Esophagus squamous epithelium (tissue), 5 donors: ENCODE measurements around the gene HTRA2. TPM values are rescaled to one million over a fixed set of nuclear protein-coding genes. Genes with fewer than 3 reads are reported as not detected.

Experiments used
- DNase-seq: peaks from one replicate; lab custom pipeline; 2025; lab: John Stamatoyannopoulos, UW
- H3K27ac ChIP-seq, 4 donors: fragments of 200-600 bp; sonication (generic); one replicate each; pipeline ENCODE4 v1.5.1; 2016 to 2019; ENCODE audit warnings: mild to moderate bottlenecking in 1 of 4
- H3K27me3 ChIP-seq, 4 donors: fragments of 200-600 bp; sonication (generic); 1 replicate in 3 of 4; 2 replicates in 1 of 4; pipeline versions ENCODE4 v1.5.1 to v1.6.0; 2017 to 2021; ENCODE audit warnings: antibody characterized with exemption in 1 of 4
- H3K36me3 ChIP-seq, 3 donors: fragments of 200-600 bp; sonication (generic); one replicate each; pipeline ENCODE4 v1.5.1; 2016 to 2019
- H3K4me1 ChIP-seq, 3 donors: fragments of 200-600 bp; sonication (generic); one replicate each; pipeline ENCODE4 v1.5.1; 2017 to 2019
- H3K4me3 ChIP-seq, 4 donors: fragments of 200-600 bp; sonication (generic); 1 replicate in 3 of 4; 2 replicates in 1 of 4; pipeline ENCODE4 v1.5.1; 2016 to 2019; ENCODE audit warnings: mild to moderate bottlenecking in 2 of 4, moderate library complexity in 1 of 4
- H3K9me3 ChIP-seq, 3 donors: fragments of 200-600 bp; sonication (generic); one replicate each; pipeline ENCODE4 v1.5.1; 2016 to 2019
- POLR2A ChIP-seq, 4 donors: fragments of 450-650 bp; IDR thresholded peaks; one replicate each; pipeline ENCODE4 v1.6.1; 2017; ENCODE audit warnings: antibody characterized with exemption in 4 of 4, mild to moderate bottlenecking in 4 of 4, moderate library complexity in 3 of 4
- WGBS, 2 donors: methylation state at CpG; one replicate each; pipeline ENCODE4 v1.1.5; 2018; 5-methylcytosine and 5-hydroxymethylcytosine counted together
- intact Hi-C: fragments of 100-400 bp; cut with DNase I; formaldehyde crosslinking; loops from one replicate; pipeline ENCODE4 v1.15.0; 2022
- total RNA-seq, 4 donors: library from RNA; depleted of rRNA; stranded (reverse); fragments of >200 nt; gene quantifications; one replicate each; pipeline ENCODE4 v1.1.0, GENCODE V29; 2016
- TF ChIP-seq, protein P1 (sequence below), 6 experiments: fragments of 450-650 bp in 4 of 6; fragments of 200-600 bp in 2 of 6; sonication (generic) in 2 of 6; IDR thresholded peaks; one replicate each; pipeline ENCODE4 v1.5.1; 2016 to 2019; ENCODE audit warnings: antibody characterized with exemption in 6 of 6, mild to moderate bottlenecking in 4 of 6, moderate library complexity in 4 of 6
- donor health status: DM: yes; HTN: yes; CAD: no.

HTRA2 gene
- total RNA-seq, 4 donors from 2014 or later, result 16.9 to 25.8 (median 22.0) TPM

DNA sequence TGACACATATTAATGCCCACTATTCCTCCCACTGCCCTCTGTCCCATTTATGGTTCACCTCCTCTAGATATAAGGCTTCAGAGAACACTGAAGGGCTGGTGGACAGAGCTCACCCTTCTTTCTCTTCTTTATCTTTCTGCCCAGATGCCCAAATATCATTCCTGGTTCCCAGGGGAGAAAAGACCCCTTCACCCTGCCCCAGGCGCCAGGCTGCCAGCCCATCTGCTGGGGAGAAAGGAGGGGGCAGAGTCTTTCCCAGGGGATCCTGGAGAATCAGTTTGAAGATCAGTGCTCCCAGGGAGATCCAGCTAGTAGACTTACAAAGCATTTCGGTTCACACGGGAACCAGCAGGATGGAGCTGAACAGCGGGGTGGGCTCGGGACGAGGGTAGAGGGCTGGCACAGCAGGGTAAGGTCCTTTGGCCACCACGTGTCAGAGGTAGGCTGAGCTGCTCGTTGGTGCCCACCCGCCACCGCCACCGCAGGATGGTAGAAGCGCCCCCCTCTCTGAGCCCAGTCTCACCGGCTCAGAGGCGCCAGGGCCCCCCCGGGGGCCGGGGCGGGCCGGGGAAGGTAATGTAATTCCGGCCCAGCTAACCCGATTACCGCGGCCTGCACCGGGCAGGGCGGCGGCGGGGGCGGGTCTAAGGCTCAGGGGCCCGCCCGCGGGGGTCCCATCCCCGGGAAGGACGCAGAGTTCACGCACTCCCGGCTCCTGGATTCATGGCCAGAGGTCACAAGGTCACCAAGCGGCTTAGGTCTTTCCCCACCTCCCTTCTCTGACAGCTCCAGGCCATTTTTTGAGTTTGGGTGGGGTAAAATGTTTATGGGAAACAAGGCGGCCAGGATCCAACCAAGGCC is 16.8 kb upstream of the HTRA2 start:
- intact Hi-C loops, result no loop called here
- Histone ChIP-seq H3K27ac (no peak overlapping the region), H3K27me3 (peaks cover 41 to 97% (median 48%) of the 10 kb centered on the region in 4 donors), H3K9me3 (no peaks in the 10 kb centered on the region), H3K4me1 (peaks cover 19 to 45% (median 33%) of the 10 kb centered on the region in 3 donors), H3K36me3 (no peaks in the 10 kb centered on the region), H3K4me3 (no peak overlapping the region)
- TF ChIP-seq POLR2A (IDR thresholded peaks at IDR 0.05), result no peak
- TF ChIP-seq, protein P1, sequence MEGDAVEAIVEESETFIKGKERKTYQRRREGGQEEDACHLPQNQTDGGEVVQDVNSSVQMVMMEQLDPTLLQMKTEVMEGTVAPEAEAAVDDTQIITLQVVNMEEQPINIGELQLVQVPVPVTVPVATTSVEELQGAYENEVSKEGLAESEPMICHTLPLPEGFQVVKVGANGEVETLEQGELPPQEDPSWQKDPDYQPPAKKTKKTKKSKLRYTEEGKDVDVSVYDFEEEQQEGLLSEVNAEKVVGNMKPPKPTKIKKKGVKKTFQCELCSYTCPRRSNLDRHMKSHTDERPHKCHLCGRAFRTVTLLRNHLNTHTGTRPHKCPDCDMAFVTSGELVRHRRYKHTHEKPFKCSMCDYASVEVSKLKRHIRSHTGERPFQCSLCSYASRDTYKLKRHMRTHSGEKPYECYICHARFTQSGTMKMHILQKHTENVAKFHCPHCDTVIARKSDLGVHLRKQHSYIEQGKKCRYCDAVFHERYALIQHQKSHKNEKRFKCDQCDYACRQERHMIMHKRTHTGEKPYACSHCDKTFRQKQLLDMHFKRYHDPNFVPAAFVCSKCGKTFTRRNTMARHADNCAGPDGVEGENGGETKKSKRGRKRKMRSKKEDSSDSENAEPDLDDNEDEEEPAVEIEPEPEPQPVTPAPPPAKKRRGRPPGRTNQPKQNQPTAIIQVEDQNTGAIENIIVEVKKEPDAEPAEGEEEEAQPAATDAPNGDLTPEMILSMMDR (IDR thresholded peaks at IDR 0.05), result no peak
- 8% methylated on average over 4 of the region's 36 CpGs; no CpG with 5 or more reads in 1 of the 2 donors for WGBS, 2 donors
- DNase-seq, result no peak

DNA sequence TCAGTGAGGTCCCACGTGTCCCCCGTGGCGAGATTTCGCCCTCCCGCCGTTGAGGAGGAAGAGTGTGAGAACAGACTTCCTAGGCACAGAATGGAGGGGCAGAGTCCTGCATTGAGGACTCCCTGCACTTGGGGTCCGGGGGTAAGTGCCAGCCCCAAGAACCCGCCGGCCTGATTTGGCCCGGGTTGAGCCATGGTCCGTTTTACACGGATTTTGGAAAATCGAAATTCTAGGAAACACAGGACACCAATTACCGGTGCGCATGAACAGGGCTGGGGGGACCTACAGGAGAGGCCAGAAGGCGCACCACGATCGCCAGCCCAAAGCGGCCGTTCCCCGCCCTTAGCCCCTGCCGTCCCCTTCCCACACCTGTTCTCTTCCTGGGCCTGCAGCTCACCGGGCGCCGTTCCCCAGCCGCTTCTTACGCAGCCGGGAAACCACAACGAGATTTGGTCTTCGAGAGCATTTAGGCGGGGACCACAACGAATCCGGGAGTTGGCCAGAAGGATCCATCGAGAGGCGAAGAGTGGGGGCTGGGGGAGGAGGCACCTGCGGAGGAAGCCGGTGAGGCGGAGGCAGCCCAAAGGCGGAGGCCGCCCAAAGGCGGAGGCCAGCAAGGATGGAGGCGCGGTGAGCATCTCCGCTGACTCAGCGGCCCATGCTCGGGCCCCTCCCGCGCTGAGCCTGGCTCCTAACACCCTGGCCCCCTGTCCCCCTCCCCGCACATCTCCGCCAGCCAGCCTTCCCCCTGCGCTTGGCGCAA is 15.9 kb upstream of the HTRA2 start:
- 5 to 13% methylated on average over 3 to 30 of the region's 52 CpGs for WGBS, 2 donors

GRCh38 chr2:74514368-74515270 is 15.1 kb upstream of the HTRA2 start, which contains the start of gene TLX2:
TLX2 (plus strand) TSS chr2:74514450; CDS start chr2:74514807, 357 bp downstream.
- intact Hi-C loops, result no loop called here
- Histone ChIP-seq H3K27me3 (peaks cover 41 to 100% (median 48%) of the 10 kb centered on the region in 4 donors), H3K27ac (no peak within 1 kb of the TSS), H3K36me3 (no peaks in the 10 kb centered on the region), H3K9me3 (no peaks in the 10 kb centered on the region), H3K4me3 (peak within 1 kb of the TSS in 2 of 4 donors; percentile 43 to 60), H3K4me1 (peaks cover 14 to 39% (median 29%) of the 10 kb centered on the region in 3 donors)
- WGBS, 2 donors, result 2 to 17% methylated on average over 3 to 17 of the region's 82 CpGs
- DNase-seq, result no peak
- no peak for TF ChIP-seq POLR2A (IDR thresholded peaks at IDR 0.05)
- TF ChIP-seq, protein P1 (IDR thresholded peaks at IDR 0.05), result no peak

More for the DNA sequence above, 15.9 kb upstream of the HTRA2 start:
- Histone ChIP-seq H3K27ac (no peak overlapping the region), H3K4me1 (peaks cover 14 to 39% (median 29%) of the 10 kb centered on the region in 3 donors), H3K4me3 (peak overlapping the region in 1 of 4 donors; percentile 60), H3K36me3 (no peaks in the 10 kb centered on the region), H3K27me3 (peaks cover 41 to 98% (median 48%) of the 10 kb centered on the region in 4 donors), H3K9me3 (no peaks in the 10 kb centered on the region)
- no peak for DNase-seq
- intact Hi-C loops, result no loop called here
- TF ChIP-seq, protein P1 (IDR thresholded peaks at IDR 0.05), result no peak
- TF ChIP-seq POLR2A (IDR thresholded peaks at IDR 0.05), result no peak

DNA sequence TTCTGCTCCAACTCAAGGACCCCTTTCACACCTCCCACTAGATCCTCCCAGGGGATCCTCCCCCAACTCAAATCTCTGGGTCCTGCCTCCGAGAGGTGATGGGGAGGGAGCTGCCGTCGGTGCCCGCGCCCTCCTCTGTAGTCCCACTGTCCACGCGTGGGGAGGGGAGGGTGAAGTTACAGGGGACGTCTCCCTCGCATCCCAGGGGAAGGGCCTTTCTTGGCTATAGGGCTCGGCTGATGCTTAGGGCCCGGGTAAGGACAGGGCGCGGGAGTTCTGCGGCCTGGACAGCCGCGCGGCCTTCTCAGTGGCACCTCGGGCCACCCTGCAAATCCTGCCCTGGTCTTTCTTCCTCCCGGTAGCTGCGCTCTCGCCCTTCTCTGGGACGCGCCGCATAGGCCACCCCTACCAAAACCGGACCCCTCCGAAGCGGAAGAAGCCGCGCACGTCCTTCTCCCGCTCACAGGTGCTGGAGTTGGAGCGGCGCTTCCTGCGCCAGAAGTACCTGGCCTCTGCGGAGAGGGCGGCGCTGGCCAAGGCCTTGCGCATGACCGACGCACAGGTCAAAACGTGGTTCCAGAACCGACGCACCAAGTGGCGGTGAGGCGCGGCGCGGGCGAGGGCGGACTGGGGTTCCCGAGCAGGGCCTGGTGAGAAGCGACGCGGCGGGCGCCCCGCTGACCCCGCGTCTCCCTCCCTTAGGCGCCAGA is 14.3 kb upstream of the HTRA2 start:
- H3K27ac ChIP-seq, result no peak overlapping the region
- no peak for DNase-seq
- peak overlapping the region in 2 of 4 donors; percentile 43 to 60 for H3K4me3 ChIP-seq
- peaks cover 14 to 39% (median 29%) of the 10 kb centered on the region in 3 donors for H3K4me1 ChIP-seq
- WGBS, 2 donors, result 20 to 27% methylated on average over 3 to 4 of the region's 60 CpGs
- H3K36me3 ChIP-seq, result no peaks in the 10 kb centered on the region
- TF ChIP-seq POLR2A (IDR thresholded peaks at IDR 0.05), result no peak
- TF ChIP-seq, protein P1 (IDR thresholded peaks at IDR 0.05), result no peak
- H3K27me3 ChIP-seq, result peaks cover 41 to 100% (median 48%) of the 10 kb centered on the region in 4 donors
- intact Hi-C loops, result no loop called here
- H3K9me3 ChIP-seq, result no peaks in the 10 kb centered on the region
